Osteoblast (primary cell): ENCODE results near the gene SNX9. TPM values are rescaled to one million over a fixed set of nuclear protein-coding genes. Genes with fewer than 3 reads are reported as not detected.
A peak's percentile ranks its signal among the peaks of the same experiment; 100 is the strongest.
"Not testable (repeated sequence)": the region's sequence is repeated elsewhere in the genome, so short reads cannot be mapped to it uniquely, and the experiment has no call there.

Experiments used
- DNase-seq: peaks from one replicate; pipeline ENCODE4 v3.0.0; 2011; ENCODE audit warnings: low spot score, mixed read lengths; ENCODE audit not compliant: insufficient read length; ENCODE audit errors: missing footprints
- H2AFZ ChIP-seq: 2 replicates; pipeline ENCODE4 v1.6.0; 2011; ENCODE audit warnings: mild to moderate bottlenecking, low read length
- H3K27ac ChIP-seq: 2 replicates; pipeline ENCODE4 v1.5.1; 2011; ENCODE audit warnings: mild to moderate bottlenecking, low read depth, low read length, moderate library complexity
- H3K27me3 ChIP-seq: 2 replicates; pipeline ENCODE4 v1.6.0; 2012; ENCODE audit warnings: mild to moderate bottlenecking, control low read depth, inconsistent platforms, low read length, moderate library complexity; ENCODE audit not compliant: insufficient read depth
- H3K36me3 ChIP-seq: 2 replicates; pipeline ENCODE4 v1.5.1; 2011; ENCODE audit warnings: mild to moderate bottlenecking, low read length, control low read depth, moderate library complexity; ENCODE audit not compliant: insufficient read depth
- H3K4me1 ChIP-seq: 2 replicates; pipeline ENCODE4 v1.5.1; 2011; ENCODE audit warnings: mild to moderate bottlenecking, low read length, control low read depth, moderate library complexity; ENCODE audit not compliant: insufficient read depth
- H3K4me2 ChIP-seq: 2 replicates; pipeline ENCODE4 v1.6.0; 2011; ENCODE audit warnings: mild to moderate bottlenecking, low read length; ENCODE audit not compliant: insufficient read depth
- H3K4me3 ChIP-seq: fragments of 200-600 bp; sonication (generic); 3 replicates; pipeline ENCODE4 v1.5.1; 2012; ENCODE audit warnings: mild to moderate bottlenecking, low read length, inconsistent platforms; ENCODE audit not compliant: insufficient read depth
- H3K79me2 ChIP-seq: 2 replicates; pipeline ENCODE4 v1.6.0; 2012; ENCODE audit warnings: mild to moderate bottlenecking, low read length, control low read depth, inconsistent platforms; ENCODE audit not compliant: insufficient read depth
- H3K9me3 ChIP-seq: 2 replicates; pipeline ENCODE4 v1.5.1; 2011; ENCODE audit warnings: low read depth, low read length, control low read depth
- H4K20me1 ChIP-seq: 2 replicates; pipeline ENCODE4 v1.6.0; 2012; ENCODE audit warnings: mild to moderate bottlenecking, low read length, control low read depth; ENCODE audit not compliant: insufficient read depth
- total RNA-seq: library from RNA; depleted of rRNA; stranded (reverse); fragments of >200 nt; gene quantifications from 2 replicates; pipeline ENCODE4 v1.2.3, GENCODE V29; 2012
- TF ChIP-seq, protein P1 (sequence below): IDR thresholded peaks from 2 replicates; pipeline ENCODE4 v1.5.1; 2011; ENCODE audit warnings: mild to moderate bottlenecking, low read depth, low read length, moderate library complexity; ENCODE audit errors: extremely low read depth

Gene SNX9
- total RNA-seq, 1 donor = 147 TPM

GRCh38 chr6:157795841-157796240, 27.2 kb upstream of the SNX9 start:
- H3K79me2 ChIP-seq = no peaks in the 10 kb centered on the region
- no peaks in the 10 kb centered on the region for H3K27me3 ChIP-seq
- no peak overlapping the region for H3K4me2 ChIP-seq
- TF ChIP-seq, protein P1, sequence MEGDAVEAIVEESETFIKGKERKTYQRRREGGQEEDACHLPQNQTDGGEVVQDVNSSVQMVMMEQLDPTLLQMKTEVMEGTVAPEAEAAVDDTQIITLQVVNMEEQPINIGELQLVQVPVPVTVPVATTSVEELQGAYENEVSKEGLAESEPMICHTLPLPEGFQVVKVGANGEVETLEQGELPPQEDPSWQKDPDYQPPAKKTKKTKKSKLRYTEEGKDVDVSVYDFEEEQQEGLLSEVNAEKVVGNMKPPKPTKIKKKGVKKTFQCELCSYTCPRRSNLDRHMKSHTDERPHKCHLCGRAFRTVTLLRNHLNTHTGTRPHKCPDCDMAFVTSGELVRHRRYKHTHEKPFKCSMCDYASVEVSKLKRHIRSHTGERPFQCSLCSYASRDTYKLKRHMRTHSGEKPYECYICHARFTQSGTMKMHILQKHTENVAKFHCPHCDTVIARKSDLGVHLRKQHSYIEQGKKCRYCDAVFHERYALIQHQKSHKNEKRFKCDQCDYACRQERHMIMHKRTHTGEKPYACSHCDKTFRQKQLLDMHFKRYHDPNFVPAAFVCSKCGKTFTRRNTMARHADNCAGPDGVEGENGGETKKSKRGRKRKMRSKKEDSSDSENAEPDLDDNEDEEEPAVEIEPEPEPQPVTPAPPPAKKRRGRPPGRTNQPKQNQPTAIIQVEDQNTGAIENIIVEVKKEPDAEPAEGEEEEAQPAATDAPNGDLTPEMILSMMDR = no peak
- H3K4me1 ChIP-seq = peaks cover 3% of the 10 kb centered on the region
- peak overlapping the region; percentile 37 for H2AFZ ChIP-seq
- DNase-seq = no peak
- no peaks in the 10 kb centered on the region for H4K20me1 ChIP-seq
- no peaks in the 10 kb centered on the region for H3K9me3 ChIP-seq
- H3K4me3 ChIP-seq = no peak overlapping the region
- H3K36me3 ChIP-seq = no peaks in the 10 kb centered on the region
- H3K27ac ChIP-seq = no peak overlapping the region

- no peak overlapping the region for H3K27ac ChIP-seq
- H3K4me2 ChIP-seq = no peak overlapping the region
- H3K36me3 ChIP-seq = no peaks in the 10 kb centered on the region
- no peak for DNase-seq
- H3K27me3 ChIP-seq = no peaks in the 10 kb centered on the region
- H4K20me1 ChIP-seq = no peaks in the 10 kb centered on the region
- no peak overlapping the region for H3K4me3 ChIP-seq
- H3K9me3 ChIP-seq = no peaks in the 10 kb centered on the region
- H3K79me2 ChIP-seq = no peaks in the 10 kb centered on the region
- H2AFZ ChIP-seq = no peak overlapping the region
- TF ChIP-seq, protein P1 = no peak
- peaks cover 5% of the 10 kb centered on the region for H3K4me1 ChIP-seq
Observed at GRCh38 chr6:157798851-157799250, 24.2 kb upstream of the SNX9 start.

- H3K27ac ChIP-seq, DNase-seq, H3K4me1 ChIP-seq, H3K9me3 ChIP-seq, H2AFZ ChIP-seq, H3K27me3 ChIP-seq, H3K79me2 ChIP-seq, H4K20me1 ChIP-seq, H3K4me2 ChIP-seq, H3K36me3 ChIP-seq, H3K4me3 ChIP-seq: not testable (repeated sequence)
Observed at GRCh38 chr6:157799561-157799960, 23.5 kb upstream of the SNX9 start.

DNA sequence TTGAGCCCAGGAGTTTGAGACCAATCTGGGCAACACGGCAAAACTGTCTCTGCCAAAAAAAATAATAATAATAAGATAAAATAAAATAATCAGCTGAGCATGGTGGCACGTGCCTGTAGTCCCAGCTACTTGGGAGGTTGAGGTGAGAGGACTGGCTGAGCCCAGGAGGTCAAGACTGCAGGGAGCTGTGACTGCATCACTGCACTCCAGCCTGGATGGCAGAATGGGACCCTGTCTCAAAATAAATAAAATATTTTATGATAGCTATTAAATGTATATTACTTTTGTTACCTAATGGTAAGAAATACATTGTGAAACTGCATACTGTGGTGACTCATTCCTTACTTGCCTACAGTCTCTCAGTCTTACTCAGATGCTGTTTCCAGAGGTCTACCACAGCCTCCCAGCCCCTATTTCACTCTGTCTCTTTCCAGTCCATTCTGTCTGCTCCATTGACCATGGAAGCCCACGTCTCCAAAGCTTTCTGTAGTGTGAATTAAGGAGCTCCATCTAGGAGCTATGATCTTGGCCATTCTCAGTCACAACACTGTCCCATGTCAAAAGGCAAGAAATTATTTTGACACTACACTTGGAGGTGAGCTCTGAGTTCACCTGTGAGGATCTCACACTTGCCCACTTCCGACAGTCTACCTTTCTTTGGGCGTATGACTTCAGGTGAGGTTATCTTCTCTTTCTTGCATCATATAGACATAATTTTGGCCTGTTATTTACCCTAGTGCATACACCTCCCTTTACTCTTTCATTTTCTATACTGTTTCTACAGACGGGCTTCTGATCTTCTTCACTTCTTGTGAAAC, 22.4 kb upstream of the SNX9 start:
- Histone ChIP-seq H3K4me1 (peaks cover 5% of the 10 kb centered on the region), H3K4me3 (no peak overlapping the region), H3K27me3 (no peaks in the 10 kb centered on the region), H3K9me3 (no peaks in the 10 kb centered on the region), H4K20me1 (no peaks in the 10 kb centered on the region), H3K36me3 (no peaks in the 10 kb centered on the region), H3K4me2 (no peak overlapping the region), H3K27ac (no peak overlapping the region), H3K79me2 (no peaks in the 10 kb centered on the region), H2AFZ (no peak overlapping the region)
- no peak for DNase-seq
- TF ChIP-seq, protein P1 = no peak
